Superior temporal gyrus (tissue), 1 donor: ENCODE measurements around the gene SULF2.
A peak's percentile ranks its signal among the peaks of the same experiment; 100 is the strongest.

Experiments used
- DNase-seq: peaks from one replicate; pipeline ENCODE4 v3.0.0-alpha.2; 2016; ENCODE audit errors: extremely low spot score

The SULF2 gene

DNA sequence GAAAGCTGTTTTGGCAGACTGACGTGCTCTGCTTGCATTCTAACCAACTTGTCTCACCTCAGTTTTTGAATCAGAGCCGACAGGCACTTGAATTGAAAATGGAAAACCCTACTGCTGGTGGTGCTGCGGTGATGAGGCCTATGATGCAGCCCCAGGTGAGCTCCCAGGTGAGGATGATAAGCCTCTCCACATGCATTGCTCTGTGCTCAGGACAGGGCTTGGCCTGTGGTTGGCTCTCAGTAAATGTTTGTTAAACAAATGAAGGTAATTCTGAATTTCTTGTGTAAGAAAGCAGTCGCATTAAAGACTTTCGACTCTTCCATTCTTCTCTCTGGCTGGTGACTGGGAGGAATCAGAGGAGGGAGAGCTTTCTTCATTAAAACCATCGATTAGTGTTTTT lies 136.3 kb downstream of the SULF2 start:
- DNase-seq = no peak

DNA sequence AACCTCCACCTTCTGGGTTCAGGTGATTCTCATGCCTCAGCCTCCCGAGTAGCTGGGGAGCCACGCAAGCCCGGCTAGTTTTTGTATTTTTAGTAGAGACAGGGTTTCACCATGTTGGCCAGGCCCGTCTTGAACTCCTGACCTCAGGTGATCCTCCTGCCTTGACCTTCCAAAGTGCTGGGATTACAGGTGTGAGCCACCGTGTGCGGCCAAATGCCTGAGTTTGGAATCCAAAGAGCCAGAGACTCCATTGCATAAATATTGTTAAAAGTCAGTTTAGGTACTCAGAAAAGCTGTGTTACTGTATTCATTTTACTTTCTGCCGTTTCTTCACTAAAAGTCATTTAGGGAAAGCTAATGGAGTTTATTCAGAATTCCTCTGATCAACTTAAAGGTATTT lies 137.3 kb downstream of the SULF2 start:
- no peak for DNase-seq

DNA sequence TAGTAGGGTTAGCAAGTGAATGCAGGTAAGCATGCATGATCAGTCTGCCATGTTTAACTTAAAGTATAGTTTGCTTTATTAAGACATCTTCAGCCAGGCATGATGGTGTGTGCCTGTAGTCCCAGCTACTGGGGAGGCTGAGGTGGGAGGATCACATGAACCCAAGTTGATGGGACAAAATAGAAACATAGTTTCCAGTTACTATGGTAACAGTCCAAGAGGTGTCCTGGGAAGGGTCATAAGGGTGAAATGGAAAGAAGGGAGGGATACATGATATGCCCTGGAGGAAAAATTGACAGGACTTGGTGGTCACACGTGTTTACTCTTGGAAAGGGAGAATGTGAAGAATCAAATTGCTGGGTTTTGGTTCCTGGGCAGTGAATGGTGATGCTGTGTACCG lies 139.6 kb downstream of the SULF2 start:
- no peak for DNase-seq

DNA sequence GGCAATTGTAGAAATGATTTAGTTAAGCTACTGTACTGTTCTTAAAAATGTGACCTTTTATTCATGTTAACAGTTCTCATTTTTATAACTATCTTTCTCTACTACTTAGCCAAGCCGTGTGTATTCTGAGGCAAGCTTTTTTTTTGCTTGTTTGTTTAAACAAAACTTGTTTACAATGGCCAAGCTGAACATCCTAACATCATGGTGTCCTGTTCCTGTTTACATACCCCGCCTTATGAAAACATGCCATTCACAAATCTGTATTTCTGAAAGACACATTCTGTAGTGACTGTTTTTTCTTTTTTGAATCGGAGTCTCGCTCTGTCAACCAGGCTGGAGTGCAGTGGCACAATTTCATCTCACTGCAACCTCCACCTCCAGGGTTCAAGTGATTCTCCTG lies 142.7 kb downstream of the SULF2 start:
- no peak for DNase-seq

DNA sequence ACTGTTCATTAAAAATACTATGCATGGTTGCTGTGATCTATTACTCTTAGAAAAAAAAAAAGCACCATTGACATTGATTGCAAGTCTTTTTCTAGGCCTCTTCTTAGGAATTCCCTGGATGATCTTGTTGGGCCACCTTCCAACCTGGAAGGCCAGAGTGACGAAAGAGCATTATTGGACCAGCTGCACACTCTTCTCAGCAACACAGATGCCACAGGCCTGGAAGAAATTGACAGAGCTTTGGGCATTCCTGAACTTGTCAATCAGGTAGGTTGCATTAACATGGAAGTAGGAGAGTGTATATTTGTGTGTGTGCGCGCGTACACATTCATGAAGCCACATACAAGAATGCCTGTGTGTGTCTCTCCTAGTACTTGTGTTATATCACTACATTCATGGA lies 143.2 kb downstream of the SULF2 start:
- DNase-seq = no peak

DNA sequence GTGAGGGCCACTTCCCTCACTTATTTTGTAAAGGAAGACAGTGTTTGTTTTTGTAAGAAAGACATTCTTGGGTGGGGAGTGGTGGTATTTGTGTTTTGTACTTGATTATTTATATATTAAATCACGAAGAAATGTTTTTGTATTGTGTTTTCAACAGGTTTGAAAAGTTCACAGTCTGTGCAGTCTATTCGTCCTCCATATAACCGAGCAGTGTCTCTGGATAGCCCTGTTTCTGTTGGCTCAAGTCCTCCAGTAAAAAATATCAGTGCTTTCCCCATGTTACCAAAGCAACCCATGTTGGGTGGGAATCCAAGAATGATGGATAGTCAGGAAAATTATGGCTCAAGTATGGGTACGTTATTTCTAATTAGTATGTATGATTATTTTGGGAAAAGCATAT lies 146.4 kb downstream of the SULF2 start:
- no peak for DNase-seq

DNA sequence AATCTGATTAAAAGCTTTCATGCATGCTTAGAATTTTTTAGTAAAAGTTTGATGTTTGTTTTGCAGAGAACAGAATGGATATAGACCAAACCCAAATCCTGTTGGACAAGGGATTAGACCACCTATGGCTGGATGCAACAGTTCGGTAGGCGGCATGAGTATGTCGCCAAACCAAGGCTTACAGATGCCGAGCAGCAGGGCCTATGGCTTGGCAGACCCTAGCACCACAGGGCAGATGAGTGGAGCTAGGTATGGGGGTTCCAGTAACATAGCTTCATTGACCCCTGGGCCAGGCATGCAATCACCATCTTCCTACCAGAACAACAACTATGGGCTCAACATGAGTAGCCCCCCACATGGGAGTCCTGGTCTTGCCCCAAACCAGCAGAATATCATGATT lies 150.0 kb downstream of the SULF2 start:
- no peak for DNase-seq

DNA sequence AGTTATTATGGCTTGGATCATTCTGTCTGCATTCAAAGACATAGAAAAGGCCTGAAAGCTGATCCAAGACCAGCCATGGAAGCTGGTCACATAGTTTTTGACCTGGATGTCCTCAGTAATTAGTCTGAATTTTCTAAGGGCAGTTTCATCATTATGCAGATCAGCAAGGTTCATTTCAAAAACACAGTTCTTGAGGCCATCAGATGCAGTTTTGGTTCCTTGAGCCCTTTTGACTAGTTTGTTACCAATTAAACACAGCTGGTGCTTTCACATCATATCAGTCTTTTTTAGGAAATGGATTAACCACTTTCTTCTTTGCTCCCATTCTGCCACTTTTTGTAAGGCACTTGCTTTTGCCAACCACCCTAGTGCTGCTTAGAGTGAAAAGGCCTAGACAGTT lies 154.2 kb downstream of the SULF2 start:
- DNase-seq = no peak

DNA sequence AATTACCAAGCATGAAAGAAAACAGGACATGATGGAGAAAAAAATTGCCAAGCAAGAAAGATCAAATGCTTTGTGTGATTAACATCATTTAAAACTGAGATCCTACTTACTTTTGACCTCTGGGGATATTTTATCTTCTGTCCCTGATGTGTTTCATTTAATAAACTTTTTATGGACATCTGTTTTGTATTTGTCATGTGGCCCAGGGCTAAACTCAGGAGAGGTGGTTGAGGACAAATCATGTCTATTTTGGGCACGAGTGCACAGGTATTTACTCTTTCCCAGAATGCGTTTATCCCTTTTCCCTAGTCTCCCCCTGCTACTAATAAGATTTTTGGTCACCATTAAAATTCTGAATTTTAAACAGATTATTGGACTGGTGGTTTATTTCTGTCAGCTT lies 155.4 kb downstream of the SULF2 start:
- no peak for DNase-seq

DNA sequence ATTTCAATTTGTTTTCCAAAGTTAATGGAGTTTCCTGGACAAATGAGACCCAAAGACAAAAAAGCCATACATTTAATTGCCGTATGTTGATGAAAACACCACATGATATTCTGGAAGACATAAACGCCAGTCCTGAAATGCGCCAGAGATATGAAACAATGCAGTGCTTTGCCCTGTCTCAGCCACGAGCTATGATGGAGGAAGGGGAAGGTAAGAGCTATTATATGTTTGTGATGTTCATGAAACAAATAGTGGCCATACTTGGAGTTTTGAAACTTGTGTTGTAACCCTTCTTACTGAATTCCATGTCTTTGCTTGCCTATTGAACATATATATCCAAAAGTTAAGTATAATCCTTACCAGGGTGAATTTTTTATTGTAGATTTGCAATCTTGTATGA lies 157.7 kb downstream of the SULF2 start:
- no peak for DNase-seq

DNA sequence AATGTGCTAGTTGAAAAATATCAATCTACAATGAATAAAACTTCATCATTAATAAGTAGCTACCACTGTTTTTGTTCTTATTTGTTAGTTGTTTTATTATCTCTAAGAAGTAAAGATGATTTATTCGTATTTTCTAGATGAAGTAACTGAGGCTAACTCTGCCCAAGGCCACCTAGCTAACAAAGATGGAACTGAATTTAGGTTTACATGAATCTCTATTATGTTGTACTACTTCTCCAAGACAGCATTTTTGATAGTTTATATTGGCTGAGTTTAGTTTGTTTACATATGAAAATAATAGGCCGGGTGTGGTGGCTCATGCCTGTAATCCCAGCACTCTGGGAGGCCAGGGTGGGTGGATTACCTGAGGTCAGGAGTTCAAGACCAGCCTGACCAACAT lies 162.1 kb downstream of the SULF2 start:
- DNase-seq = no peak

DNA sequence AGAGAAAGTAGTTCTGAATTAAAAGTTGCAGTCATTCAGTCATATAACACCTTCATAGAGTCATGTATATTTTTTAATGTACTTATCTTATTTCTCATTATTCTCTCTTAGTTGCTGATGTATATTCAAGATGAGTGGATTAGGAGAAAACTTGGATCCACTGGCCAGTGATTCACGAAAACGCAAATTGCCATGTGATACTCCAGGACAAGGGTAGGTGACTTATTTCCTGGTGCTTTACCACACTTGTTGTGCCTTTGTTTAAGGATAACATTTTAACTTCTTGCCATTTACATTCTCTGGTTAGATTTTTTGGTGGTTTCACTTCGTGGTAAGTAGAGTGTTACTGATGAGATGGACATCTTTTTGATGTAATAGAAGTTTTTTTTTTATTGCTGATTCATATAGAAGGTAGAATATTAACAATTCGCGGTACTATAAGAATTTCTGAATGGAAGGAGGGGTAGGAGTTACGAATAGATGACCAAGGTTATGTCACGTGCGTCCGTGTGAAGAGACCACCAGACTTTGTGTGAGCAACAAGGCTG lies 163.1 kb downstream of the SULF2 start:
- DNase-seq = no peak

DNA sequence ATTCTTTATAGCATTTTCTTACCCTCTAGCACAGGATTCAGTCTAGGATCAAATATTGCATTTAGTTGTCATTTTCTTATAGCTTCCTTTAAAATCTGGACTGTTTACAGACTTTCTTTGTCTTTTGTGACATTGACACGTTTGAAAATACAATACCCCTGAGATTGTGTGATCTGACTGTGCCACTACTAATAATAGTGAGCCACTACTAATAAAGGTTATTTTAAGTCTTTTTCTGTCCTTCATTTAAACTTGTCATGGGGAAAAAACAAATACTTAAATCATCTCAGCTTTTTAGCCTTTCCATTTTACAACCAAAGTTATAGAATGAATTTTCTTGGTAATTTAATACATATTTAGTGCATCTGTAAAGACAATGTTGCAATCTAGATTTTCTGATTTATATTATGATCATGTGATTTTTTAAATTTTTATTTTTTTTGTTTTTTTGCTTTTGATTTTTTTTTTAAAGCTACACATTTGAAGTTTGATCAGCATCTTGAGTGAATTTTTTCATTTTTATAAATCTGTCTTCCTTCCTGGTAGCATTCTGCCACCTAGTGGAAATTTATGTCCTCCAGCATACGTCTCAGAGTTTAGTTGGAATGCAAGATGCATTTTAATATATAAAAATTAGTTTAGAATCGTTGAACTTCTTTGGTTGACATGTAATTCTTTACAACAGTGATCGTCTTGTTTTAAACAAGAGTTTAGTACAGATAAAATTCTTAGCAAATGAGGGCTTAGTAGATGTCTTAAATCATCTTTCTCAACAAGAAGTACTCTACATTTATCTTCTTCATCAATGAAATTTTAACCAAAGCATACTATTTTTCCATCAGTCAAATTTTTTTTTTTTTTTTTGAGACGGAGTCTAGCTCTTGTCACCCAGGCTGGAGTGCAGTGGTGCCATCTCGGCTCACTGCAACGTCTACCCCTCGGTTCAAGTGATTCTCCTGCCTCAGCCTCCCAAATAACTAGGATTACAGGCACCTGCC lies 164.2 kb downstream of the SULF2 start:
- DNase-seq = peak; percentile 85

DNA sequence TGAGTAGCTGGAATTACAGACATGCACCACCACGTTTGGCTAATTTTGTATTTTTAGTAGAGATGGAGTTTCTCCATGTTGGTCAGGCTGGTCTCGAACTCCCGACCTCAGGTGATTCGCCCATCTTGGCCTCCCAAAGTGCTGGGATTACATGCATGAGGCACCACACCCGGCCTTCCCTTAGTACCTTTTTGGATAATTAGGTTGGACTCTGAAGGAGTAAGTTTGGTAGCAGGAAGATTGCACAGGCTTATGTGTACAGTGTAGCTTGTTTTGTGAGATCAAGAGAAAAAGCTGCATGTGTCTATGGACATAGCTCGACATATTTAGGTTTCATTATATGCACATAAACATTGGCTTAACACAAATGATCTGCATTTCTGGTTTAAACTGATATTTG lies 166.8 kb downstream of the SULF2 start:
- no peak for DNase-seq

DNA sequence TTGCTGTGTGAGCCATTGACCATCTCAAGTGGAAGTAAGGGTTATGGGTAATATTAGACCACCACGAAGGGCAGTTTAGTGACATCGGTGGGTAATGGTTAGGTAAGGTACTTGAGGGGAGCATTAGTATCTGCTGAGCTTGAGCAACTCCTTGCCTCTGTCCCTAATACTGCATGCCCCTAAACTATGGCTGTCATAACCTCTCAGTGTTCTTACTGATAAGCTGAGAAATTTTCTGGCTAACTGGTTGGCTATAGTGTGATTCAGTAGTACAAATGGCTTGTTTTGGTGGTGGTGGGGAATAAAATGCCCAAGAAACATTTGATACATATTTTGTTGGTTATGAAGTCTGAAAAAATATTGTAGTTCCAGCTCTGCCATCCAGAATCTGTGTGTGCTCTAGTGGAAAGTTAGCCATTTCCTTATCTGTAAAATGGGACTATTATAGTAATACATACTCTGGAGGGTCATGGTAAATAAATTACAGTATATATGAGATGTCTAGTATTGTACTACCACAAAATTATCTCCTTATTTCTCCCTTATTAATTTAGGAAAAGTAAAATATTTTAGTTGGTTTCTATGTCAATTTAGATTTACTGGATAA lies 170.5 kb downstream of the SULF2 start:
- DNase-seq = no peak

DNA sequence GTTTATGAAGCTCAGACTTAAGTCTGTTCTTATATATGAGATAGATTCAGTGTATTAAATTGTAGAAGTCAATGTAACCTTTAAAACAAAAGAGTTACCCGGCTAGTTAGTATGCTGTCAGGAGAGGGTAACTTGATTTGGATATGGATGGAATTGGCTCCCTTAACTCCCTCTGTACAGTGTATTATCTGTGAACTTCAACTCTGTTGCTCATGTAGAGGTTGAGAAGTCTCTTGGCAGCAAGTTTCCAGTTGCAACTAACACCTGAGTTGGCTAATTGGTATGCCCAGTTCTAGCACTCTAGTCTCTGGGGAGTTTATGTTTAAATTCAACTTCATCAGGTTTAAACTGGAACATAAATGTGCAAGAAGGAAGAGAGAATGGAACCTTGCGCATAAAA lies 172.6 kb downstream of the SULF2 start:
- DNase-seq = no peak

DNA sequence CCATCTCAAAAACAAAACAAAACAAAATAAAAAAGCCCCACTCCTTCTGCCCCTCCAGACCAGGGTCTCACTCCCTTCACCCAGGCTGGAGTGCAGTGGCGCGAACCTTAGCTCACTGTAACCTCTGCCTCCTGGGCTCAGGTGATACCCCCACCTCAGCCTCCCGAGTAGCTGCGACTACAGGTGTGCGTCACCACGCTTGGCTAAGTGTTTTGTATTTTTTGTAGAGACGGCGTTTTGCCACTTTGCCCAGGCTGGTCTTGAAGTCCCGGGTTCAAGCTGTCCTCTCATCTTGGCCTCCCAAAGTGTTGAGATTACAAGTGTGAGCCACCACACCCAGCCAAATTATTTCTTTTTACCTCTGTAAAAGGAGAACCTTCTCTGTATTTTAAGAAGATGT lies 173.5 kb downstream of the SULF2 start:
- no peak for DNase-seq

DNA sequence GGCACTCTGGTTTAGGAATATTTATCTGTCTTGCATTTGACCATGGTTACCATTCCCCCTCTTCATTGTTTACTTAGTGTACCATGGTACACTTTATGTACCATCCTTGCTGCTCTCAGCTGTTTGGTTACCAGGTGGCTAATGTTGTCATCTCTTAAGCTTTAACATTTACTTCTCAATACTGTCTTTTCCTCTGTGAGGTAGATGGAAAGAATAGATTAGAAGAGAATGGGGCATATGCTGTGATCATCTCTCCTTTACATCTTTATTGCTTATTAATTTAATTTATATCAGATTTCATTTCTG lies 174.4 kb downstream of the SULF2 start:
- no peak for DNase-seq

DNA sequence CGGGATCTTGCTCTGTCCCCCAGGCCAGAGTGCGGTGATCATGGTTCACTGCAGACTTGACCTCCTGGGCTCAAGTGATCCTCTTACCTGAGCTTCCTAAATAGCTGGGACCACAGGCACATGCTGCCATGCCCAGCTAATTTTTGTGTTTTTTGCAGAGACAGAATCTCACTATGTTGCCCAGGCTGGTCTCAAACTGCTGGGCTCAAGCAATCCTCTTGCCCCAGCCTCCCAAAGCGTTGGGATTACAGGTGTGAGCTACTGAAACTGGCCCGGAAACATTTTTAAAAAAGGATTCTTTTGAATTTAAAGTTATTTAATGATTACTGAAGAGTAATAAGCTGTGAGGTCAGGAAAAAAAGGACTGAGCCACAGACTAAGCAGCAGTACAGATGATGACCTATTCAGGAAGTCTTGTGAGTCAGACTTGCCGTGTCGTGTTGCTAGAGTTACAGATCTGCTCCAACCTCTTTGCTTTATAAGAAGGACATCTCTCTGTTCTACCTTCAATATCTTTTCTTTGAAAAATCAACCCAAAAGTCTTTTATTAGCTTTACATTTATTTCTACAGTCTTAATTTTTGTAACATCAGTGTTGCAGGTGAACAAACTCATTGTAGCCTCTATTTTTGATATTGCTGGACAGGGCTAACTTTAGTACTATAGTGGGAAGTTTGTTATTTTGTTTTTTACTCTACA lies 174.9 kb downstream of the SULF2 start:
- no peak for DNase-seq

DNA sequence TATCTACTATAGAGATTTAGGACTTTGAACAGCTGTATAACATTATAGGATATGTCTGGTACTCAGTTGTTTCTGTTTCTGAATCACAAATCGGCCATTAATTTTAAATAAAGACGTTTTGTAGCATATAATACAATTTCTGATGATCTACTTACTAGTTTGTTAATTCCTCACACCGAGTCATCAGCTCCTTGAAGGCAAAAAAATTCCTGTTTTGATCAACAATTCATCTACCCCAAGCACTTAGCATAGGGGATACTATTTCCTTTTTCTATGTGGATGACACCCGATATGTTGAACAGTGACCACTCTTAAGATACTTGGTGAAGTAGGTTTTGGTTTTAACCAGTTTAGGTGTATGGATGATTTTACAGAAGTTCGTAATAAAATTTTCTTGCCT lies 176.3 kb downstream of the SULF2 start:
- DNase-seq = no peak
